OCI-LY3 (cell line): ENCODE data around the gene FAM13A.

Experiments
- H2AFZ ChIP-seq: fragments of 200-600, 300-600 bp; shearing (Covaris generic); 2 replicates; pipeline ENCODE4 v1.6.0; 2014; ENCODE audit warnings: antibody characterized with exemption, low read depth, low read length
- H3K27ac ChIP-seq: fragments of 200-600, 300-600 bp; sonication (generic); 2 replicates; pipeline ENCODE4 v1.5.1; 2014; ENCODE audit warnings: mild to moderate bottlenecking, low read length, moderate library complexity, mixed read lengths
- H3K27me3 ChIP-seq: fragments of 200-600, 300-600 bp; sonication (generic); 2 replicates; pipeline ENCODE4 v1.6.1; 2014; ENCODE audit warnings: low read depth, low read length, mixed read lengths
- H3K36me3 ChIP-seq: fragments of 200-600, 300-600 bp; sonication (generic); replicated peaks from 2 replicates; pipeline ENCODE3; 2014; ENCODE audit warnings: low read depth, low read length, mixed read lengths
- H3K4me1 ChIP-seq: fragments of 300-600, 200-600 bp; sonication (generic); 2 replicates; pipeline ENCODE4 v1.6.1; 2014; ENCODE audit warnings: low read length, mixed read lengths
- H3K4me2 ChIP-seq: fragments of 200-600, 300-600 bp; sonication (generic); 2 replicates; pipeline ENCODE4 v1.6.1; 2014; ENCODE audit warnings: low read length, mixed read lengths
- H3K4me3 ChIP-seq: fragments of 300-600, 200-600 bp; sonication (generic); 2 replicates; pipeline ENCODE4 v1.5.1; 2014; ENCODE audit warnings: antibody characterized with exemption, mild to moderate bottlenecking, low read length, moderate library complexity
- H3K79me2 ChIP-seq: fragments of 300-600, 200-600 bp; shearing (Covaris generic); 2 replicates; pipeline ENCODE4 v1.6.1; 2014; ENCODE audit warnings: mild to moderate bottlenecking, low read length, mixed read lengths
- H3K9ac ChIP-seq: fragments of 300-600, 200-600 bp; shearing (Covaris generic); 2 replicates; pipeline ENCODE4 v1.6.0; 2014; ENCODE audit warnings: mild to moderate bottlenecking, low read length, moderate library complexity
- H3K9me3 ChIP-seq: fragments of 200-600, 300-600 bp; shearing (Covaris generic); 2 replicates; pipeline ENCODE4 v1.6.1; 2014; ENCODE audit warnings: low read length, mixed read lengths; ENCODE audit not compliant: insufficient read depth
- H4K20me1 ChIP-seq: fragments of 200-600, 300-600 bp; sonication (generic); 2 replicates; pipeline ENCODE4 v1.6.1; 2016; ENCODE audit warnings: low read length, mixed read lengths; ENCODE audit not compliant: insufficient read depth
- CTCF ChIP-seq: fragments of 200-600, 300-600 bp; sonication (generic); IDR thresholded peaks from 2 replicates; pipeline ENCODE4 v1.5.1; 2014; ENCODE audit warnings: antibody characterized with exemption, low read length, low read depth
- EZH2phosphoT487 ChIP-seq: fragments of 200-600 bp; shearing (Covaris generic); IDR thresholded peaks from 2 replicates; pipeline ENCODE4 v1.6.1; 2018; ENCODE audit warnings: antibody characterized with exemption, mixed run types, low read depth

The FAM13A gene

GRCh38 chr4:88697141-88697540, 359.8 kb downstream of the FAM13A start:
- H3K4me1 ChIP-seq = peaks cover 19% of the 10 kb centered on the region
- H3K36me3 ChIP-seq = no peaks in the 10 kb centered on the region
- no peaks in the 10 kb centered on the region for H4K20me1 ChIP-seq
- H3K4me2 ChIP-seq = peak overlapping the region; percentile 61
- TF ChIP-seq CTCF = no peak
- TF ChIP-seq EZH2phosphoT487 = no peak
- peak overlapping the region; percentile 53 for H3K9ac ChIP-seq
- H3K27me3 ChIP-seq = no peaks in the 10 kb centered on the region
- H2AFZ ChIP-seq = no peak overlapping the region
- no peak overlapping the region for H3K27ac ChIP-seq
- H3K4me3 ChIP-seq = peak overlapping the region; percentile 81
- no peaks in the 10 kb centered on the region for H3K9me3 ChIP-seq
- H3K79me2 ChIP-seq = no peaks in the 10 kb centered on the region

GRCh38 chr4:88696630-88697029, 360.4 kb downstream of the FAM13A start:
- Histone ChIP-seq H4K20me1 (no peaks in the 10 kb centered on the region), H2AFZ (no peak overlapping the region), H3K4me3 (no peak overlapping the region; the same call in 1 of the 2 replicates), H3K27ac (no peak overlapping the region), H3K4me1 (peaks cover 19% of the 10 kb centered on the region), H3K36me3 (no peaks in the 10 kb centered on the region), H3K79me2 (no peaks in the 10 kb centered on the region), H3K4me2 (peak overlapping the region; percentile 61; the same call in 1 of the 2 replicates), H3K27me3 (no peaks in the 10 kb centered on the region), H3K9ac (no peak overlapping the region), H3K9me3 (no peaks in the 10 kb centered on the region)
- TF ChIP-seq EZH2phosphoT487 (no peak), CTCF (no peak)

- Histone ChIP-seq H2AFZ (no peak overlapping the region), H3K9me3 (no peaks in the 10 kb centered on the region), H3K4me3 (no peak overlapping the region), H3K36me3 (no peaks in the 10 kb centered on the region), H3K27me3 (no peaks in the 10 kb centered on the region), H3K4me1 (no peaks in the 10 kb centered on the region), H3K4me2 (no peak overlapping the region), H4K20me1 (no peaks in the 10 kb centered on the region), H3K79me2 (no peaks in the 10 kb centered on the region), H3K9ac (no peak overlapping the region), H3K27ac (no peak overlapping the region)
- TF ChIP-seq CTCF (no peak), EZH2phosphoT487 (no peak)
Measured at GRCh38 chr4:88693792-88694191, 363.2 kb downstream of the FAM13A start.

GRCh38 chr4:88690355-88690754, 366.6 kb downstream of the FAM13A start:
- no peak overlapping the region for H3K4me3 ChIP-seq
- no peaks in the 10 kb centered on the region for H3K9me3 ChIP-seq
- no peaks in the 10 kb centered on the region for H3K79me2 ChIP-seq
- H3K4me2 ChIP-seq = no peak overlapping the region
- TF ChIP-seq CTCF (no peak), EZH2phosphoT487 (no peak)
- no peaks in the 10 kb centered on the region for H3K4me1 ChIP-seq
- no peak overlapping the region for H2AFZ ChIP-seq
- H3K36me3 ChIP-seq = no peaks in the 10 kb centered on the region
- H3K27ac ChIP-seq = no peak overlapping the region
- no peak overlapping the region for H3K9ac ChIP-seq
- no peaks in the 10 kb centered on the region for H4K20me1 ChIP-seq
- H3K27me3 ChIP-seq = no peaks in the 10 kb centered on the region
